Fibroblast of gingiva (primary cell): ENCODE measurements around the gene YIPF3.
A peak's percentile ranks its signal among the peaks of the same experiment; 100 is the strongest.
"Not testable (repeated sequence)": the region's sequence is repeated elsewhere in the genome, so short reads cannot be mapped to it uniquely, and the experiment has no call there.

Experiments used
- DNase-seq: peaks from one replicate; pipeline ENCODE4 v3.0.0-alpha.2; 2011; ENCODE audit warnings: low read depth

YIPF3 gene

GRCh38 chr6:43491750-43492661 lies 24.7 kb downstream of the YIPF3 start:
- DNase-seq: peak; percentile 73

DNA sequence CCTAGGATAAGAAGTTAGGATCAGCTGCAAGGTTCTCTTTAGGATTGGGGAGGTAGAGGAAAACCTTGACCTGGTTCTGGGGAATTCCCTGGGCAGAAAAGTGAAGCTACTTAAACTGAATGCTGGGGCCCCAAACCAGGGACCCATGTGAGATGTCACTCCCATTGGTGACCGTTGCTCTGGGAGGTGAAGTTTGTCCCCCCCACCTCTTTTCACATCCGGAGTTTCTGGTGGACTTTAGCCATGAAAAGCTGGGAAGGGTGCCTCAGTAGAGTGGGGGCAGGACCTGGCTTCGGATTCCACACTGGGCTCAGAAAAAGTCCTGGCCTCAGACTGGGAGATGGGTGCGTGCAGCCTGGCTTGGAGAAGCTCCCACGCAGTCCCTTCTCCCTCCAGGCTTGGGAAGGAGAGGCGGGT lies 26.2 kb downstream of the YIPF3 start:
- DNase-seq: no peak

DNA sequence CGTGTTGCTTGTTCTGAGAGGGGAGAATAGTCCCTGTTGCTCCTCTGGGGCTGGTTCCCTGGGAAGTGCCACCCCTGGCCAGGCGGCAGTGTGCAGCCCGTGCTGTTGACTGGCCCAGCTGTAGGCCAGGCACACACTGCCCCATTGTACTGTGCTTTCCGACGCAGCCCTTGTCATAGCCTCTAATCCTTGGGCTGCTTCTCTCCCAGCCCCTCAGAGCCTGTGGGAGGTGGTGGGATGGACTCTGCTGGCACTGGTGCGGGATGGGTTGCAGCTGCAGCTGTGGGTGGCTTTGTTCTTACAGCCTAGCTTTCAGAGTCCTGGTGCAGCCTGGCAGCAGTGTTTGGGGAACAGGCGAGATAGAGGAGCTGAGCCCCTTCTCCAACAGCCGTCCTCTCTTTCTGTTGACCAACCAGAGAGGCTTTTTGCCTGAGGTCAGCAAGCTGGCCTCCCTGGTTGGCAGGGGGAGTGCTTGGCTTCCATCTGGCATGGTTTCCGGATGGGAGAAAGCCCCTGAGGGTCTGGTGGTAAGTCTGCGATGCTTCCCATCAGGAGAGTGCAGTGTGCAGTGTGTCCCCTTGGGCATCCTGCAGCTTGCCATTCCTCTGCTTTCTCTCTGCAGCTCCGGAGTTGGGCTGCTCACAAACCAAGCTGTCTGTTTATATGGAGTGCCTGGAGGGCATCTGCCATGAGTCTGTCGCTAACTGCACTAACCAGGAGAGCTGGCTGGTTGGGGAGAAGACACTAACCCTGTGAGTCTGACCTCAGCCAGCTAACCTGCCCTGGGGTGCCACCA lies 27.3 kb downstream of the YIPF3 start:
- DNase-seq: no peak

DNA sequence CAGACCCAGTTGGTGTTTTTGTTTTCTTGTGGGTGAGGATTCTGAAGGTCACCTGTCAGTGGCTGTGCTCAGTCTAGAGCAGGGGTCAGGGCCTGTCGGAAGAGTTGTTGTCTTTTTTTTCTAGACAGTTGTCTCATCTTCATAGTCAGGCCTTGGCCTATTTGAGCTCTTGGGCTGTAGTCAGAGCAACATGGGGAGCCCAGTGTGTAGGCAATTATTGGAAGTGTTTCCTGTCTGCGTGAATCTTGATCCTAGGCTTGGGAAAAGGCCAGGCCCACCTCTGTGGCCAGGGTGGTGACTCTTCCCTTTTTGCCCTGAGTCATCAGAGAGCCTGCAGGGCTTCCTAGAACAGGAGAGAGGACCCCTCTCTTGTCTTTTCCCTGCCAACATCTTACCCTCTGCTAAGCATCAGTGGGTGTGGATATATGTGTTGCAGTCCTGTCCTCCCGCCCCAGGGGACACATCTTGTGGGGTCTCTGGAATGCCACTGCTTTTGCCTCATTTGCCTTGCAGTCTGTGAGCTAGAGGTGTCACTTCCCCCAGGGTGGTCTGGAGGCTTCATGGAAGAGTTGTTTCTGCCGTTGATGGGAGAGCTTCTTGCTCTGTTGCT lies 28.0 kb downstream of the YIPF3 start:
- DNase-seq: no peak

- DNase-seq: no peak
Measured at GRCh38 chr6:43481591-43482236, 35.0 kb downstream of the YIPF3 start.

- no peak for DNase-seq
Measured at GRCh38 chr6:43481075-43481474, 35.7 kb downstream of the YIPF3 start.

- no peak for DNase-seq
Measured at GRCh38 chr6:43478008-43478372, 38.7 kb downstream of the YIPF3 start.

DNA sequence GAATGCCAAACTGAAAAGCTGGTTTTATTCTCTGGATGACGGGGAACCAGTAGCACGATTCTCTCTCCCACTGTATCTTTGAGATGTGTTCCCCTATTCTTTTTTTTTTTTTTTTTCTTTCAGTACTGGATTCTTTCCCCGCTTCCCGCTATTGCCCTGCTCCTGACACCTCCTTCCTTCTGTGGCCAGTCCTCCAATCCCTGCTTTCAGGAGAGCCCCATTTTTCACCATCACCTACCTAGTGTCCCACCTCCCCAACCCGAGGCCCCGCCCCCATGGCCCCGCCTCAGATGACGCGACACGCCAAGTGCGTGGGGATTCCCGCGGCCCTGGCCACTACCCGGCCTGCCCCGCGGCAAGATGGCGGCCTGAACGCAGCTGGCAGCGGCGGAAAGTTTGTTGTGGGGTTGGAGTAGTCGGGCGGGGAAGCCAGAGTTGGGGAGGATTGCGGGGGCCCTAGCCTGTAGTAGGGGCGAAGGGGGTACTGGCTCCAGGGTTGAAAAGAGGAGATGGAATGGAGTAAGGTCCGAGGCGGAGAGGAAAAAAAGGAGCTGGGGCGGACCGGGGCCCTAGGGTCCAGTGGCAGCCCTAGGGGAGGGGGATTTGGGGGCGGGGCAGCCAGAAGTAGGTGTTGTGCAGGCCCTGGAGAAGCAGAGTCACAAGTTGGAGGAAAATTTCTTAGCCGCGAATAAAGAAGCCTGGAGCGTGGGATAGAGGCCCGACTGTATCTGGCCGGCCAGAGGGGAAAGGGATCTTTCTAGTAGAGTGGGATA lies 39.3 kb downstream of the YIPF3 start, which contains the start of gene TJAP1:
TSS of gene TJAP1 (plus strand) at position 336 of the 773 bp plus-strand sequence. CDS start 21,432 bp downstream, outside the sequence.
- peak; percentile 70 for DNase-seq

DNA sequence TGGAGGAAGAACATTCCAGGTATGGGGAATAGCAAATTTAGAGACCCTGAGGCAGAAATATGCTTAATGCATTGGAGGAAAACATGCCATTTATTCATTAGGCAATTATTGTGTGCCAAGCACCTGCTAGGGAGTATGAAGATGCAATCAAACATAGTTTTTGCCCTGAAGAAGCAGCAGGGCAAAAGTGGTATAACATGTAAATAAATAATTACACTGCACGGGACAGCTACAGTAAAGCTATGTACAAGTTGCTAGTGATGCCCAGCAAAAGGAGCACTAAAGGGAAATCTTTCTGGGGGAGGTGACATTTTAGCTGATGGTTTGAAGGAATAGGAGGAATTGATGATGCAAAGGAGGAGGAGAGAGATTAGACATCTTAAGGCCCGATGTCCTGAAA lies 40.0 kb downstream of the YIPF3 start:
- DNase-seq: no peak

DNA sequence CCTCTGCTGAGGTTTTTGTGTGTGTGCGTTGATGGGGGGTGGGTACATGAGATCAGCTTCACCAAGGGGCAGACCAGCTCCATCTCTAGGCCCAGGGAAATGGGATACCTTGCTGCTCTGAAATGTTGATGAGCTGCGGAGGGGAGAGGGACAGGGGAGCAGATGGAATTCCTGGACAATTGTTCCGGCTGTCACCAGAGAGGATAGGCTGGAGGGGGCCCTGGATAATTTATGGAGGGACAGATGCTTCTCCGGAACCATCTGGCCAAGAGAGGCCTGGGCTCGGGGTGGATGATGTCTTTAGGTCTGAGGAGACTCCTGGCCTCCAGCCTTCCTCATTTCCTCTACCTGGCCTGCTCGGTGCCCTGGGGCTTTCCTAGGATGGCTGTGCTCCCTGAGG lies 41.2 kb downstream of the YIPF3 start:
- DNase-seq: no peak

- DNase-seq: no peak
Measured at GRCh38 chr6:43472515-43472914, 44.2 kb downstream of the YIPF3 start.

GRCh38 chr6:43471399-43471798 lies 45.3 kb downstream of the YIPF3 start:
- DNase-seq: no peak

GRCh38 chr6:43469947-43470346 lies 46.8 kb downstream of the YIPF3 start:
- no peak for DNase-seq

- DNase-seq: no peak
Measured at GRCh38 chr6:43468748-43469681, 47.7 kb downstream of the YIPF3 start.

DNA sequence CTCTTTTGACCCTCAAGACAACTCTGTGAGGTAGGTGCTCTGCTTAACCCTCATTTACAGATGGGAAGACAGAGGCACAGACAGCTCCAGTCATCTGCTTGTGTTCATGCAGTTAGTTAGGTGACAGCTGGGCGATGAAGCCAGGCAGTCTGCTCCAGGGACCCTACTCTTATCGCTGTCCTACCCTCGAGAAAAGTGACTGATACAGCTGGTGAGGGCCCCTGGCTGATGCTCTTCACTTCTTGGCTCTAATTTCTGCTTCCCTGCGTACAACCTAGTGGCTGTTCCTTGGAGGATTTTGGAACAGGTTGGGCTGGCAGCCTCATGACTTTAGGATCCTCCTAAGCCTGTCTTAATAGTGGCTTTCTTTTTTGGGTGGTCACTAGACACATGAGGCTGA lies 48.5 kb downstream of the YIPF3 start:
- no peak for DNase-seq

GRCh38 chr6:43467752-43468151 lies 49.0 kb downstream of the YIPF3 start:
- DNase-seq: no peak

GRCh38 chr6:43467265-43467664 lies 49.5 kb downstream of the YIPF3 start:
- DNase-seq: not testable (repeated sequence)

DNA sequence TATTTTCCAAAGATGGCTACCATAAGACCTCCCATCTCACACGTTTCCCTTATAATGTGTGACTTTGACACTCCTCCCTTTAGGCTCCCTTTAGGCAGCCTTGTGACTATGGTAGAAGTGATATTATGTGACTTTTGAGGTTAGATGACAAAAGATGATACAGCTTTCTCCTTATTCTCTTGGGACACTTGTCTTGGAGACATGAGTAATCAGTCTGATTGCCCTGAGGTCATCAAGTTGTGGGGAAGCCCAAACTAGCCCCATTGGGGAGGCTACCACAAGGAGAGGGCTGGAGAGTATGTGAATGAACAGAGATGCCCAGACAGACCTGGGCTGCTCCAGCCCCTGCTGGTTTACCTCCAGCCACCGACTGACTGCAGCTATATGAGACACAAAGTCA lies 50.8 kb downstream of the YIPF3 start:
- DNase-seq: no peak

DNA sequence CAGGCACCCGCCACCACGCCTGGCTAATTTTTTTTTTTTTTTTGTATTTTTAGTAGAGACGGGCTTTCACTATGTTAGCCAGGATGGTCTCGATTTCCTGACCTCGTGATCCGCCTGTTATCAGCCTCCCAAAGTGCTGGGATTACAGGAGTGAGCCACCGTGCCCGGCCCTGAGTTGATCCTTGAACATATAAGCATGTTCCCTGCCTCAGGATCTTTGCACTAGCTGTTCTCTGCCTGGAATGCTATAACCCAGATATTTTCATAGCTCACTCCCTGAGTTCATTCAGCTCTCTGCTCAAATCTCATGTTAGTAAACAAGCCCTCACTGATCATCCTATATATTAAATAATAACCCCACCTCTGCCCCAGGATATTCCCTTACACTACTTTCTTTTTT lies 52.4 kb downstream of the YIPF3 start:
- no peak for DNase-seq

DNA sequence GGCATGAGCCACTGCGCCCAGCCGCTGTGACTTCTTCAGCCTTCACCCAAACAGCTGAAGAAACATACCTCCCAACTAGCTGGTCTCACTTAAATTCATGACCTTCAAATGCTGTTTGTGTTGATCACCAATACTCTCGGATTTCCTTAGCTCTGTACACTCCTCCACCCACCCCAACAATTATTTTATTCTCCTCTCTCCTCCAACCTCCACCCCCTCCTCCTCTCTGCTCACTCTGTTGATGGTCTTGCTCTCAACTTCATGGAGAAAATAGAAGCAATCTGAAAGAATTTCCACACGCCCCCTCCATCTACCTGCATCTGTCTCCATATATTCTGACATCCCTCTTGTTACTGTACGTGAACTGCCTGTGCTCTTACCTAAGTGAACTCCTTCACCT lies 54.8 kb downstream of the YIPF3 start:
- no peak for DNase-seq
